HepG2 (cell line): Measurements from ENCODE around the gene MXRA8. TPM values are rescaled to one million over a fixed set of nuclear protein-coding genes. Genes with fewer than 3 reads are reported as not detected.
A peak's percentile ranks its signal among the peaks of the same experiment; 100 is the strongest.

Experiments
- BCL3 ChIP-seq: sonication (generic); formaldehyde crosslinking; IDR thresholded peaks from 2 replicates; pipeline ENCODE4 v1.5.1; 2020; ENCODE audit warnings: mild to moderate bottlenecking, missing genetic modification reagents, moderate library complexity
- IKZF4 ChIP-seq: sonication (generic); formaldehyde crosslinking; IDR thresholded peaks from 2 replicates; pipeline ENCODE4 v1.5.1; 2020; ENCODE audit warnings: borderline replicate concordance, mild to moderate bottlenecking, low read depth, missing genetic modification reagents; ENCODE audit errors: not compliant biosample characterization
- LRRFIP1 ChIP-seq: sonication (generic); formaldehyde crosslinking; conservative IDR thresholded peaks from 2 replicates; pipeline ENCODE4 v1.4.0; 2020; ENCODE audit warnings: missing genetic modification reagents
- NFKB2 ChIP-seq: sonication (generic); formaldehyde crosslinking; IDR thresholded peaks from 2 replicates; pipeline ENCODE4 v1.4.0; 2020; ENCODE audit warnings: missing genetic modification reagents, borderline replicate concordance
- PCBP1 ChIP-seq: fragments of 200-400 bp; formaldehyde crosslinking; IDR thresholded peaks from 2 replicates; pipeline ENCODE4 v1.6.1; 2017; ENCODE audit warnings: mild to moderate bottlenecking, low read depth, low read length, borderline replicate concordance
- SKI ChIP-seq: fragments of 450-650 bp; IDR thresholded peaks from one replicate; pipeline ENCODE4 v1.6.1; 2018; ENCODE audit warnings: mild to moderate bottlenecking; ENCODE audit not compliant: partially characterized antibody
- SMARCC2 ChIP-seq: fragments of 450-650 bp; IDR thresholded peaks from 2 replicates; pipeline ENCODE4 v1.6.1; 2017; ENCODE audit warnings: antibody characterized with exemption, mild to moderate bottlenecking
- SUZ12 ChIP-seq: fragments of 150-350 bp; IDR thresholded peaks from 2 replicates; pipeline ENCODE4 v1.6.1; 2014; ENCODE audit warnings: low read depth, low read length
- ZHX2 ChIP-seq, 2 experiments: sonication (generic) in 1 of 2; formaldehyde crosslinking in 1 of 2; IDR thresholded peaks; 2 replicates each; pipeline versions ENCODE4 v1.6.1 to v1.9.0; 2014 to 2022; ENCODE audit warnings: antibody characterized with exemption in 1 of 2, borderline replicate concordance in 1 of 2, inconsistent platforms in 1 of 2, low read depth in 1 of 2, missing genetic modification reagents in 1 of 2
- ZNF282 ChIP-seq: fragments of 450-650 bp; IDR thresholded peaks from 2 replicates; pipeline ENCODE4 v1.6.1; 2018; ENCODE audit not compliant: partially characterized antibody
- ZNF382 ChIP-seq: sonication (generic); formaldehyde crosslinking; IDR thresholded peaks from 2 replicates; pipeline ENCODE4 v1.5.0; 2020; ENCODE audit warnings: missing genetic modification reagents, mild to moderate bottlenecking, borderline replicate concordance
- ZNF431 ChIP-seq: sonication (generic); formaldehyde crosslinking; IDR thresholded peaks from 2 replicates; pipeline ENCODE4 v1.9.0; 2022; ENCODE audit warnings: missing genetic modification reagents, low read depth, mild to moderate bottlenecking, borderline replicate concordance
- ZNF460 ChIP-seq: sonication (generic); formaldehyde crosslinking; IDR thresholded peaks from 2 replicates; pipeline ENCODE4 v1.5.1; 2020; ENCODE audit warnings: missing genetic modification reagents, mild to moderate bottlenecking, borderline replicate concordance
- ZNF616 ChIP-seq: sonication (generic); formaldehyde crosslinking; IDR thresholded peaks from 2 replicates; pipeline ENCODE4 v1.5.0; 2020; ENCODE audit warnings: low read depth, mild to moderate bottlenecking, missing genetic modification reagents
- polyA plus RNA-seq, 8 experiments: library from polyadenylated mRNA; depleted of rRNA in 3 of 8; stranded (reverse) in 7 of 8; unstranded in 1 of 8; fragments of >200 nt; fragmentation: Illumina TruSeq in 4 of 8; extraction: Trizol in 4 of 8; gene quantifications; 2 replicates each; pipeline versions ENCODE4 v1.2.1 to v1.2.3, GENCODE V29; 2011 to 2016; ENCODE audit warnings: low read depth in 4 of 8, missing spikeins in 1 of 8, mixed read lengths in 1 of 8; ENCODE audit not compliant: insufficient read depth in 1 of 8
- total RNA-seq, 5 experiments: library from RNA; depleted of rRNA; stranded (reverse); fragments of >200 nt; fragmentation: Illumina TruSeq; extraction: Trizol; gene quantifications; 2 replicates each; pipeline ENCODE4 v1.2.3, GENCODE V29; 2016; ENCODE audit warnings: low read depth in 1 of 5
- TF ChIP-seq, protein P1 (sequence below): sonication (generic); formaldehyde crosslinking; IDR thresholded peaks from 2 replicates; pipeline ENCODE4 v1.5.0; 2020; ENCODE audit warnings: mild to moderate bottlenecking, missing genetic modification reagents, borderline replicate concordance

MXRA8 gene
- total and polyA plus RNA-seq, 2 of the 13 experiments (the other 11 are each of a cell fraction or from before 2014, with no cell fraction given) = 19.8 to 44.8 TPM

DNA sequence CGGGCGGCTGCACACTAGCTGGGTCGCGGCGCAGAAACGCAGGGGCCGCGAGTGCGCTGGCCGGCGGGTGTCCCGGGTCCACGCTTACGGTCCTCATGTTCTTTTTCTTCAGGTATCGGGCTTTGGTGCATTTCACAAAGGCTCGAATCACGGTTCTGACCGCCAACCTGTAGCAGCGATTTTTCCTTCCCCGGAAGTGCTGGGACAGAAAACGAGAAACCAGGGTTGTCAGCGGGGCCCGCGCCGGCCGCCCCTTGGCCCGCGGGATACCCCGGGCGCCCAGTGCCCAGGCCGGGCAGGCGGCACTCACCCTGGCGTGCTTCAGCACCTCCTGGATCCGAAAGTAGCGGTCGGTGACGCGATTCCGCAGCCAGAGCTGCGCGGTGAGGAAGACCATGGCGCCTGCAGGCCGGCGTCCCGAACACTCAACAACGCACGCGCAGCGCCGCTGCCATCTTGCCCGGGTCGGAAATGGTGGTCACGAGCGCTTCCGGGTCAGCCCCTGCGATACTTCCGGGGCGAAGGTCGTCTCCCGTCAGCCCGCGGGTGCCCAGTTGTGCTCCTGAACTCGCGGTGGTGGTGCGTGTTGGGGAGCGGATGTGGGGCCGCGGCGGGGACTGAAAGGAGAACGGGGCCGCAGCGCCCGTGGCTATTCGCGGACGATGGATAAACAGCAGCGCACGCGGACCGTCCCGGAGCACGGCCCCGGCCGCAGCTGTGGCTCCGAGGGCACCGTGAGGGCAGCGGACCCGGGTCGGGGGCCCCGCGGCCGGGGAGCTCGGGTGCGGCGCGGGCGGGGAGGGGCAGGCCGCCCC, 48.7 kb upstream of the MXRA8 start, which contains the start of gene MRPL20 (continued):
- TF ChIP-seq ZHX2 (IDR thresholded peaks at IDR 0.05; ENCODE audit: low read depth) (peak; percentile 96), ZHX2 (CRISPR knock-in tag; IDR thresholded peaks at IDR 0.05; ENCODE audit: borderline replicate concordance) (peak; percentile 68; the same call in 1 of the 2 replicates), ZNF382 (CRISPR knock-in tag) (no peak), BCL3 (peak; percentile 75; the same call in 1 of the 2 replicates), SMARCC2 (no peak), ZNF282 (no peak), ZNF460 (CRISPR knock-in tag) (no peak; the same call in 1 of the 2 replicates), PCBP1 (peak; percentile 95), SUZ12 (peak; percentile 39; the same call in 1 of the 2 replicates), NFKB2 (CRISPR knock-in tag) (peak; percentile 50; the same call in 1 of the 2 replicates), ZNF431 (CRISPR knock-in tag) (peak; percentile 67; the same call in 1 of the 2 replicates), IKZF4 (peak; percentile 89), SKI (no peak), ZNF616 (CRISPR knock-in tag) (peak; percentile 82; the same call in 1 of the 2 replicates), LRRFIP1 (no peak)
- TF ChIP-seq, protein P1, sequence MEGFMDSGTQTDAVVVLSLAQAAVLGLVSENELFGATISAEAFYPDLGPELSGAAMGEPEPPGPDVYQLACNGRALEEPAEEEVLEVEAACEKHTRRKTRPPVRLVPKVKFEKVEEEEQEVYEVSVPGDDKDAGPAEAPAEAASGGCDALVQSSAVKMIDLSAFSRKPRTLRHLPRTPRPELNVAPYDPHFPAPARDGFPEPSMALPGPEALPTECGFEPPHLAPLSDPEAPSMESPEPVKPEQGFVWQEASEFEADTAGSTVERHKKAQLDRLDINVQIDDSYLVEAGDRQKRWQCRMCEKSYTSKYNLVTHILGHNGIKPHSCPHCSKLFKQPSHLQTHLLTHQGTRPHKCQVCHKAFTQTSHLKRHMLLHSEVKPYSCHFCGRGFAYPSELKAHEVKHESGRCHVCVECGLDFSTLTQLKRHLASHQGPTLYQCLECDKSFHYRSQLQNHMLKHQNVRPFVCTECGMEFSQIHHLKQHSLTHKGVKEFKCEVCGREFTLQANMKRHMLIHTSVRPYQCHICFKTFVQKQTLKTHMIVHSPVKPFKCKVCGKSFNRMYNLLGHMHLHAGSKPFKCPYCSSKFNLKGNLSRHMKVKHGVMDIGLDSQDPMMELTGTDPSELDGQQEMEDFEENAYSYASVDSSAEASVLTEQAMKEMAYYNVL = peak; percentile 71; the same call in 1 of the 2 replicates
